Gastrocnemius medialis (tissue), 4 donors: ENCODE data around the gene MYBPC3. TPM values are rescaled to one million over a fixed set of nuclear protein-coding genes. Genes with fewer than 3 reads are reported as not detected.
A peak's percentile ranks its signal among the peaks of the same experiment; 100 is the strongest.

ENCODE experiments used
- ATAC-seq, 2 donors: fragments of 150-250 bp; one replicate each; pipeline ENCODE4 v1.9.1; 2016
- DNase-seq, 2 donors: peaks; one replicate each; pipeline ENCODE4 v3.0.0-alpha.2; 2019
- H3K27ac ChIP-seq, 4 donors: fragments of 200-600 bp; sonication (generic); 1 replicate in 1 of 4; 2 replicates in 3 of 4; pipeline ENCODE4 v1.5.1; 2016 to 2018; ENCODE audit warnings: mild to moderate bottlenecking in 2 of 4, moderate library complexity in 1 of 4
- H3K27me3 ChIP-seq, 3 donors: fragments of 200-600 bp; sonication (generic) in 2 of 3; 1 replicate in 1 of 3; 2 replicates in 2 of 3; pipeline versions ENCODE4 v1.5.1 to v1.6.0; 2016 to 2019; ENCODE audit warnings: mild to moderate bottlenecking in 1 of 3, moderate library complexity in 1 of 3
- H3K36me3 ChIP-seq, 2 donors: fragments of 200-600 bp; sonication (generic) in 1 of 2; one replicate each; pipeline ENCODE4 v1.5.1; 2017 to 2018
- H3K4me1 ChIP-seq, 2 donors: fragments of 200-600 bp; sonication (generic) in 1 of 2; one replicate each; pipeline ENCODE4 v1.5.1; 2016 to 2017; ENCODE audit warnings: mild to moderate bottlenecking in 2 of 2
- H3K4me3 ChIP-seq, 4 donors: fragments of 200-600 bp; sonication (generic) in 3 of 4; 1 replicate in 1 of 4; 2 replicates in 3 of 4; pipeline ENCODE4 v1.5.1; 2016 to 2019; ENCODE audit warnings: mild to moderate bottlenecking in 2 of 4
- H3K9me3 ChIP-seq, 3 donors: fragments of 200-600 bp; sonication (generic) in 2 of 3; 1 replicate in 1 of 3; 2 replicates in 2 of 3; pipeline ENCODE4 v1.5.1; 2016 to 2019
- POLR2A ChIP-seq, 2 donors: fragments of 450-650 bp; IDR thresholded peaks; one replicate each; pipeline ENCODE4 v1.6.1; 2017; ENCODE audit warnings: antibody characterized with exemption in 2 of 2, mild to moderate bottlenecking in 2 of 2, moderate library complexity in 2 of 2
- in situ Hi-C, 4 donors: fragments of 200-750 bp; cut with MboI; loops; one replicate each; pipeline versions ENCODE4 v1.15.0 to v1.8.0; 2017; ENCODE audit warnings: low sequenced_read_pairs in 4 of 4
- intact Hi-C: fragments of 100-400 bp; cut with DNase I; formaldehyde crosslinking; loops from one replicate; pipeline ENCODE4 v1.15.1; 2023; ENCODE audit warnings: low total_unique reads
- total RNA-seq, 4 donors: library from RNA; depleted of rRNA; stranded (reverse); fragments of >200 nt; gene quantifications; one replicate each; pipeline versions ENCODE4 v1.1.0 to v1.2.3, GENCODE V29; 2016
- TF ChIP-seq, protein P1 (sequence below), 5 experiments: fragments of 450-650 bp in 3 of 5; fragments of 200-600 bp in 2 of 5; sonication (generic) in 2 of 5; IDR thresholded peaks in 4 of 5; conservative IDR thresholded peaks in 1 of 5; 1 replicate in 4 of 5; 2 replicates in 1 of 5; pipeline ENCODE4 v1.5.1; 2016 to 2019; ENCODE audit warnings: antibody characterized with exemption in 5 of 5, mild to moderate bottlenecking in 3 of 5, moderate library complexity in 3 of 5

MYBPC3 gene
- total RNA-seq, 4 donors from 2014 or later, result 0.07 TPM; not detected in 3

- TF ChIP-seq, protein P1, sequence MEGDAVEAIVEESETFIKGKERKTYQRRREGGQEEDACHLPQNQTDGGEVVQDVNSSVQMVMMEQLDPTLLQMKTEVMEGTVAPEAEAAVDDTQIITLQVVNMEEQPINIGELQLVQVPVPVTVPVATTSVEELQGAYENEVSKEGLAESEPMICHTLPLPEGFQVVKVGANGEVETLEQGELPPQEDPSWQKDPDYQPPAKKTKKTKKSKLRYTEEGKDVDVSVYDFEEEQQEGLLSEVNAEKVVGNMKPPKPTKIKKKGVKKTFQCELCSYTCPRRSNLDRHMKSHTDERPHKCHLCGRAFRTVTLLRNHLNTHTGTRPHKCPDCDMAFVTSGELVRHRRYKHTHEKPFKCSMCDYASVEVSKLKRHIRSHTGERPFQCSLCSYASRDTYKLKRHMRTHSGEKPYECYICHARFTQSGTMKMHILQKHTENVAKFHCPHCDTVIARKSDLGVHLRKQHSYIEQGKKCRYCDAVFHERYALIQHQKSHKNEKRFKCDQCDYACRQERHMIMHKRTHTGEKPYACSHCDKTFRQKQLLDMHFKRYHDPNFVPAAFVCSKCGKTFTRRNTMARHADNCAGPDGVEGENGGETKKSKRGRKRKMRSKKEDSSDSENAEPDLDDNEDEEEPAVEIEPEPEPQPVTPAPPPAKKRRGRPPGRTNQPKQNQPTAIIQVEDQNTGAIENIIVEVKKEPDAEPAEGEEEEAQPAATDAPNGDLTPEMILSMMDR (IDR thresholded peaks at IDR 0.05 in 4 of 5, conservative IDR thresholded peaks at IDR 0.05 in 1 of 5), result no peak
- no peak for TF ChIP-seq POLR2A (IDR thresholded peaks at IDR 0.05)
- in situ Hi-C loops, result no loop called here
- DNase-seq (no peak), ATAC-seq (no peak)
- Histone ChIP-seq H3K9me3 (peaks cover 0 to 5% (median 0%) of the 10 kb centered on the region in 3 donors), H3K27ac (no peak overlapping the region), H3K27me3 (no peaks in the 10 kb centered on the region), H3K4me3 (no peak overlapping the region), H3K36me3 (peaks cover 0 to 87% of the 10 kb centered on the region in 2 donors), H3K4me1 (no peaks in the 10 kb centered on the region)
- intact Hi-C loops, result no loop called here
These were observed 53.4 kb downstream of the MYBPC3 start for GRCh38 chr11:47299078-47299477.

GRCh38 chr11:47296045-47296444 is 56.5 kb downstream of the MYBPC3 start:
- TF ChIP-seq, protein P1 (IDR thresholded peaks at IDR 0.05 in 4 of 5, conservative IDR thresholded peaks at IDR 0.05 in 1 of 5), result no peak
- no peak for TF ChIP-seq POLR2A (IDR thresholded peaks at IDR 0.05)
- intact Hi-C loops, result no loop called here
- Histone ChIP-seq H3K9me3 (peaks cover 0 to 5% (median 0%) of the 10 kb centered on the region in 3 donors), H3K27ac (no peak overlapping the region), H3K4me3 (no peak overlapping the region), H3K4me1 (no peaks in the 10 kb centered on the region), H3K36me3 (peaks cover 0 to 91% of the 10 kb centered on the region in 2 donors), H3K27me3 (no peaks in the 10 kb centered on the region)
- ATAC-seq (no peak), DNase-seq (no peak)
- in situ Hi-C loops, result no loop called here

DNA sequence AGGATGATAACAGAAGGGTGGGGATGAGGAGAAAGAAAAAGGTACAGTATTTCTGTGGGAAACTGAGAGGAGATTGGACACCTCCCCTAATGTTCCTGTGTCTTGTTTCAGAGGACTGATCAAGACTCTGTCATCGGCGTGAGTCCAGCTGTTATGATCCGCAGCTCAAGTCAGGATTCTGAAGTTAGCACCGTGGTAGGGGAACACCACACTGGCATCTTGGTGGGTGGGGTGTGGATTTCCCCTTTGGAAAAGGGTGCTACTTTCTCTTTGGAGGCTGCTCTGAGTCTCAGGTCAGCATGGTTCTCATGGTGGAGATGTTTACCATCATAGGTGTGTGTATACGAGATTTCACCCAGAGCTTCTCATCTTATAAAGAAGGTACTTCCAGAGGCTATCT is 57.1 kb downstream of the MYBPC3 start:
- TF ChIP-seq POLR2A (IDR thresholded peaks at IDR 0.05), result no peak
- TF ChIP-seq, protein P1 (IDR thresholded peaks at IDR 0.05 in 4 of 5, conservative IDR thresholded peaks at IDR 0.05 in 1 of 5), result no peak
- Histone ChIP-seq H3K36me3 (peaks cover 0 to 94% of the 10 kb centered on the region in 2 donors), H3K4me3 (no peak overlapping the region), H3K27me3 (no peaks in the 10 kb centered on the region), H3K27ac (no peak overlapping the region), H3K4me1 (no peaks in the 10 kb centered on the region), H3K9me3 (peaks cover 0 to 5% (median 0%) of the 10 kb centered on the region in 3 donors)
- in situ Hi-C loops, result no loop called here
- no peak for ATAC-seq
- intact Hi-C loops, result no loop called here
- DNase-seq, result no peak

DNA sequence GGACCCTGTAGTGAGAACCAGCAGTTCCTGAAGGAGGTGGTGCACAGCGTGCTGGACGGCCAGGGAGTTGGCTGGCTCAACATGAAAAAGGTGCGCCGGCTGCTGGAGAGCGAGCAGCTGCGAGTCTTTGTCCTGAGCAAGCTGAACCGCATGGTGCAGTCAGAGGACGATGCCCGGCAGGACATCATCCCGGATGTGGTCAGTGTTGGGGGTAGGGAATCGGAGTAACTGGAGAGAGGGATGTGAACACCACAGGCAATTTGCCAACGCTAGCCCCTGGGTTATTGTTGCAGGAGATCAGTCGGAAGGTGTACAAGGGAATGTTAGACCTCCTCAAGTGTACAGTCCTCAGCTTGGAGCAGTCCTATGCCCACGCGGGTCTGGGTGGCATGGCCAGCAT is 62.6 kb downstream of the MYBPC3 start:
- ATAC-seq (no peak), DNase-seq (no peak)
- in situ Hi-C loops (no loop called here), intact Hi-C loops (no loop called here)
- no peak overlapping the region for H3K4me3 ChIP-seq
- no peaks in the 10 kb centered on the region for H3K9me3 ChIP-seq
- H3K27ac ChIP-seq, result no peak overlapping the region
- H3K4me1 ChIP-seq, result peaks cover 14 to 15% of the 10 kb centered on the region in 2 donors
- TF ChIP-seq POLR2A (IDR thresholded peaks at IDR 0.05), result no peak
- TF ChIP-seq, protein P1 (IDR thresholded peaks at IDR 0.05 in 4 of 5, conservative IDR thresholded peaks at IDR 0.05 in 1 of 5), result no peak
- peaks cover 0 to 88% of the 10 kb centered on the region in 2 donors for H3K36me3 ChIP-seq
- no peaks in the 10 kb centered on the region for H3K27me3 ChIP-seq

- Histone ChIP-seq H3K4me3 (no peak overlapping the region), H3K27ac (peak overlapping the region; percentile 63 to 84 (median 75)), H3K36me3 (peaks cover 3 to 88% of the 10 kb centered on the region in 2 donors), H3K9me3 (no peaks in the 10 kb centered on the region), H3K4me1 (peaks cover 14 to 15% of the 10 kb centered on the region in 2 donors), H3K27me3 (no peaks in the 10 kb centered on the region)
- in situ Hi-C loops, result no loop called here
- intact Hi-C loops, result no loop called here
- ATAC-seq (peak; percentile 89 to 95), DNase-seq (peak; percentile 63 to 76)
- TF ChIP-seq, protein P1 (IDR thresholded peaks at IDR 0.05 in 4 of 5, conservative IDR thresholded peaks at IDR 0.05 in 1 of 5), result no peak
- TF ChIP-seq POLR2A (IDR thresholded peaks at IDR 0.05), result no peak
These were observed 64.4 kb downstream of the MYBPC3 start for GRCh38 chr11:47288066-47288465.
